ENCODE measurements around the gene NRBP1. TPM values are rescaled to one million over a fixed set of nuclear protein-coding genes. Genes with fewer than 3 reads are reported as not detected.
A peak's percentile ranks its signal among the peaks of the same experiment; 100 is the strongest.

NRBP1 gene
- total RNA-seq, 1 experiment from 2014 or later: 140 TPM

DNA sequence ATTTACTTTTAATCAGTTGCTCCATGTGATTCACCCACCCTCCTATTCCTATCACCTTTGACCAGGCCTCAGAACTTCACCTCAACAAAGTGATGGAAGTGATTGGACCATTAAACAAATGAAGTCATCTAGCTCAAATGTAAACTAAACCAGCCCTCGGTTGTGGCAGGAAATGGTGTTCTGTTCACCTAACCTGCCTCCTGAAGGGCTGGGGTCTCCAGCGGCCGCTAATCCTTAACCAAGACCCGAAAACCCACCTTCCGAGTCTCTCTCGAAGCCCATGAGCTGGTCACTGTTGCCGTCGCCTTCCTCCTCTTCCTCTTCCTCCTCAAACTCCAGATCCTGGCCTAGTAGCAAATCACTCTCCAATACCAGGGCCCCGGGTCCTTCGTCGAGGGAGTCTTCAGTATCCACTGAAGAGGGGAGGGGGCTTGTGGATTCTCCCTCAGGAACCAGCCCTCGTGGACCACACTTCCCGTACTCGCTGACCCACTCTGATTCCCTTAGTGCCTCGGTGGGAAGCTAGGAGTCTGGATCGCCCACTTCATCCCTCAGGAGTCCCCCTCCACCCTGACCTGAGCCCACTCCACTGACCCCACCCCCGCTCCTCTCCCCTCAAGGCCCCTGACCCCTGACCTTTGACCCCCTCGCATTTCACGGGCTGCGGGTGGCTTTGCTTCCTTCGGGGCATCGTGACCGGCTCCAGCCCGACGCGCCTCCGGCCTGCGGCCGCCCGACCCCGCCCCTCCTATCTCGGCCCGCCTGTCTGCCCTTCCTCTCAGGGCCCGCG is 48.4 kb upstream of the NRBP1 start:
- Histone ChIP-seq H2BK20ac (ENCODE audit: low read depth, low read length, poor library complexity, severe bottlenecking) (no peak overlapping the region), H2AK5ac (ENCODE audit: insufficient read length, low read length) (no peak overlapping the region), H4K91ac (ENCODE audit: insufficient read length, low read depth, low read length) (no peak overlapping the region), H3K9ac (ENCODE audit: extremely low read depth, insufficient read length, low read length) (peak overlapping the region; percentile 84), H3K23ac (ENCODE audit: insufficient read length, low read depth, low read length) (no peak overlapping the region), H3K23me2 (ENCODE audit: insufficient read length, low read depth, low read length, poor library complexity, severe bottlenecking) (peaks cover 12% of the 10 kb centered on the region), H3T11ph (ENCODE audit: low read length) (no peak overlapping the region), H2BK5ac (ENCODE audit: insufficient read length, low read length) (no peak overlapping the region), H3K79me2 (ENCODE audit: insufficient read depth, low read length) (no peaks in the 10 kb centered on the region), H3K27me3 (ENCODE audit: insufficient read depth, low read length) (no peaks in the 10 kb centered on the region), H3K9me3 (ENCODE audit: control insufficient read depth, low read depth, low read length) (no peaks in the 10 kb centered on the region), H2BK15ac (ENCODE audit: low read depth, low read length) (no peak overlapping the region), H4K5ac (ENCODE audit: insufficient read length, low read depth, low read length) (no peak overlapping the region), H2BK12ac (ENCODE audit: insufficient read length, low read depth, low read length) (no peak overlapping the region), H2BK120ac (ENCODE audit: low read depth, low read length, poor library complexity, severe bottlenecking) (no peak overlapping the region), H3K4ac (ENCODE audit: low read depth, low read length) (no peak overlapping the region; the same call in 1 of the 2 replicates), H3K14ac (ENCODE audit: insufficient read depth, low read length) (peak overlapping the region; percentile 84), H3K4me1 (ENCODE audit: insufficient read depth, low read length) (no peaks in the 10 kb centered on the region), H3K18ac (ENCODE audit: insufficient read length, low read depth, low read length) (peak overlapping the region; percentile 79), H2AFZ (ENCODE audit: low read length) (no peak overlapping the region), H4K8ac (replicated peaks; ENCODE audit: insufficient read length, low read depth, low read length) (no peak overlapping the region), H4K20me1 (ENCODE audit: control insufficient read depth, insufficient read depth, insufficient read length) (no peaks in the 10 kb centered on the region), H3K27ac (ENCODE audit: insufficient read length, low read depth, low read length) (peak overlapping the region; percentile 14), H3K56ac (ENCODE audit: insufficient read length, low read depth, low read length) (no peak overlapping the region), H3K4me2 (ENCODE audit: insufficient read depth, insufficient read length, low read length) (peak overlapping the region; percentile 87), H3K79me1 (ENCODE audit: insufficient read depth, low read depth, low read length, poor library complexity, severe bottlenecking) (no peaks in the 10 kb centered on the region)
- peaks cover 1% of the 10 kb centered on the region; the same call in 1 of the 2 replicates for H3K27me3 Mint-ChIP-seq (ENCODE audit: low read depth)
- peak; percentile 43 for DNase-seq
- TF ChIP-seq CTCF (conservative IDR thresholded peaks at IDR 0.05): no peak
- no peaks in the 10 kb centered on the region for H3K9me3 Mint-ChIP-seq
- no CpG with 5 or more reads among the region's 35 CpGs for WGBS (ENCODE audit: extremely low coverage, insufficient read length, low lambda C conversion rate)
- H3K27ac Mint-ChIP-seq: peak overlapping the region; percentile 70 to 96 (median 92)
- peaks cover 19 to 27% of the 10 kb centered on the region in 2 experiments for H3K4me1 Mint-ChIP-seq
- H3K4me3 Mint-ChIP-seq: peak overlapping the region; percentile 86 to 94
- H3K36me3 Mint-ChIP-seq (ENCODE audit: insufficient read depth in 1 of 3, low read depth in 3 of 3): peaks cover 40 to 90% (median 76%) of the 10 kb centered on the region in 3 experiments; a peak in 6 of 7 replicates

Measured in H9 (cell line).